HG03039 (cell line): ENCODE data around the gene PDZK1.
"Not testable (repeated sequence)": the region's sequence is repeated elsewhere in the genome, so short reads cannot be mapped to it uniquely, and the experiment has no call there.

Experiments used
- ATAC-seq: cut with Tn5 transposase; IDR thresholded peaks from one replicate; pipeline ENCODE4 v1.9.1; 2021; ENCODE audit warnings: mild to moderate bottlenecking, moderate library complexity; ENCODE audit not compliant: unreplicated experiment

PDZK1 gene

DNA sequence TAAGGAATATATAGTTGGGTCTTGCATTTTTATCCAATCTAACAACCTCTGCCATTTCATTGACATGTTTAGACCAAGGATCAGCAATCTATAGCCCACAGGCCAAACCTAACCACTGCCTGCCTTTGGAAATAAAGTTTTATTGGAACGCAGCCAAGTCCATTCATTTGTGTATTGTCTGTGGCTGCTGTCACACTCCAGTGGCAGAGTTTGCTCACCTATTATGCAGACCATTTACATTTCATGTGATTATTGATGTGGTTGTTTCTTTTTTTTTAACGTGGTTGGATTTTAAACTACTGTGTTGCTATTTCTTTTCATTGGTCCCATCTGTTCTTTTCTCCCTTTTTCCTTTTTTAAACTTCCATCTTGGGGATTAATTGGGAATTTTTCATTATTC, 44.7 kb downstream of the PDZK1 start:
- ATAC-seq: not testable (repeated sequence)

DNA sequence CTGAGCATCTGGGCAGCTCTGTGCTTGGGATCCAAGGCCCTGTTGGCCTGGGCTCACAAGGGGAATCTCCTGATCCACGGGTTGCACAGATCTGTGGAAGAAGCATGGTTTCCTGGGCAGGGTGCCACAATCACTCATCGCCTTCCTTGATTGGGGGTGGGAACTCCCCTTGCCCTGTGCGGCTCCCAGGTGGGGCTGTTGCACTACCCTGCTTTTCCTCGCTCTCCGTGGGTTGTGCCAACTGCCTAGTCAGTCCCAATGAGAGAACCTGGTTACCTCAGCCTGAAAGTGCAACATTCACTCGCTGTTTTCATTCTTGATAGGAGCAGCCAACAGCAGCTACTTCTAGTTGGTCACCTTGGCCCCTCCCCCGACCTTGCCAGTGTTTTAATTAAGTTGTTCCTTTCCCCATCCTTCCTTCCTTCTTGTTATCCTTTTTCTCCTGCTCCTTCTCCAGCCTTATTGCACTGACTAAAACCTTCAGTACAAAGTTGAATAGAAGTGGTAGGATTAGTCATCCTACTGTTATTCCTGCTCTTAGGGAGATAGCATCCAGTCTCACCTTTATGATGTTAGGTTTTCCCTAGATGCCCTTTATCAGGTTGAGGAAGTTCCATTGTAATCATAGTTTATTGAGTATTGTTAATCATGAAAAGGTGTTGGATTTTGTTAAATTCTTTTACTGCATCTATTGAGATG, 50.8 kb downstream of the PDZK1 start:
- ATAC-seq: not testable (repeated sequence)

DNA sequence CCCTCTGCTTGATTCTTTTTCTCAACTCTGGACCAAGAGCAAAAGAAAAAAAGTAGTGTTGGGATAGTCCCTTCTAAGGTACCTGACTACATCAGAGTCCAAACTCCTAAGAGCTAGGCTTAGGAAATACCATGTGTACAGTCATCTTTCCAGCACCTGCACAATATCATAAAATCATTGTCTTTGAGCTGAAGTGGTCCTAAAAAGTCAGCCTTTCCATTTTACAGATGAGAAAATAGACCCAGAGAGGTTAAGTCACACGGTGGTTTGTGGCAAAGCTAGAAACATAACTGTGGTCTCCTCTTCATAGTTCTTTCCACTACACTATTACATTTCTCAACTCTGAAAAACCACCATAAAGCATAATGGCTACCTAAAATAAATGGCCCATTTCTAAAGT, 63.2 kb downstream of the PDZK1 start:
- ATAC-seq: not testable (repeated sequence)

DNA sequence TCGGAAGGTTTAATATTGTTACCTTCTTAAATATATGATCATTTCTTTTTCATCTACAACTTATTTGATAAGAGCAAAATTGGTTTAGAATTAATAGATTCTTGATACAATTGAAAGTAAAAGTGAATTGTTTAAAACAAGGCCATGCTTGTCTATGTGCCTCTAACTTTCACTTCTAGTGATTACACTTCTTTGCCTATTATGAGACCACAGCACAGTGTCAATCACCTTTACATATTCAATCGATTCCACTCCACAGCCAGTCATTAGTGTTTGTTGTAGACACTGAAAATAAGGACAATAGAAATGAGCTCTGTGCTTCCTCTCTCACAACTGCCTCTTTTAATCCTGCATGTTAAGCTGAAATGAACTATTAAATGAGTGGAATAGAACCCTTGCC, 65.3 kb downstream of the PDZK1 start:
- ATAC-seq: not testable (repeated sequence)

DNA sequence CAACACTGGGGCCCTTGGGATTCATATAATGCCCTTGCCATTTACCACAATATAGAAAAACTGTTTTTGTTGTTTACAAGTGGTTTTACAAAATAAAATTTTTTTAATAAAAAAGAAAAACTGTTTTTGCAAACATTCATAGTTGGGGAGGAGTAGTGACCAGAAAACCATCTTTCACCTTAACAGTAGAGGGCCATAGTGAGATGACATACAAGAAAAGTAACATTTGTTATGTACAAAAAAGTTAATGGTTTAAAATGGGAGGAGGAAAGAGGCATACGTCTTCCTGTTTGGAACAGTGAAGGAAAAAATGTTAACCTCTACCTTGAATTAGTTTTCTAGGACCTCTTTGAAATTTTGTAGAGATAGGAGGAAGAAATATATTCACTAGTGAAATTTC, 70.9 kb downstream of the PDZK1 start:
- not testable (repeated sequence) for ATAC-seq

DNA sequence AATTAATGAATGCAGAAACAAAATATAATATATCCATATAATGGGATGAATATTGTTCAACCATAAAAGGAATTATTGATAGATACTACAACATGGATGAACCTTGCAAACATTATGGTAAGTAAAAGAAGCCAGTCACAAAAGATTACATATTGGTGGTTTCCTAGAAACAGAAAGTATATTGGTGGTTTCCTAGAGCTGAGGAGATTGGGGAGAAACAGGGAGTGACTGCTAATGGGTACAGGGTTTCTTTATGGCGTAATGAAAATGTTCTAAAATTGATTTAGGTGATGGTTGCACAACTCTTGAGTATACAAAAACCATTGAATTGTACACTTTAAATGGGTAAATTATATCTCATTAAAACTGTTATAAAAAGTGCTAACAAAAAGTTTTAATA, 85.0 kb downstream of the PDZK1 start:
- not testable (repeated sequence) for ATAC-seq
